GM12892 (cell line): Measurements from ENCODE around the gene WLS.

Experiments used
- POLR2A ChIP-seq: IDR thresholded peaks from 2 replicates; pipeline ENCODE4 v1.6.1; 2011; ENCODE audit warnings: low read depth, low read length, control low read depth
- POLR2AphosphoS5 ChIP-seq: IDR thresholded peaks from 2 replicates; pipeline ENCODE4 v1.6.1; 2011; ENCODE audit warnings: low read depth, low read length, control low read depth
- TAF1 ChIP-seq: IDR thresholded peaks from 2 replicates; pipeline ENCODE4 v1.6.1; 2011; ENCODE audit warnings: low read depth, mild to moderate bottlenecking, control low read depth, low read length, borderline replicate concordance

- TF ChIP-seq POLR2A (no peak), POLR2AphosphoS5 (no peak), TAF1 (no peak)
These were observed 39.3 kb upstream of the WLS start for GRCh38 chr1:68271596-68271995.
